Stomach (tissue), 9 donors: ENCODE results near the gene CAMK2N1. TPM values are rescaled to one million over a fixed set of nuclear protein-coding genes. Genes with fewer than 3 reads are reported as not detected.

ENCODE experiments used
- DNase-seq, 2 donors: peaks; one replicate each; pipeline versions ENCODE4 v3.0.0 to v3.0.0-alpha.2; 2013 to 2019
- H3K27ac ChIP-seq, 5 donors: fragments of 200-600 bp in 4 of 5; sonication (generic) in 4 of 5; one replicate each; pipeline ENCODE4 v1.5.1; 2013 to 2019; ENCODE audit warnings: mild to moderate bottlenecking in 1 of 5, moderate library complexity in 1 of 5
- H3K27me3 ChIP-seq, 3 donors: fragments of 200-600 bp; sonication (generic); one replicate each; pipeline ENCODE4 v1.5.1; 2017 to 2019; ENCODE audit warnings: mixed run types in 1 of 3
- H3K36me3 ChIP-seq, 4 donors: fragments of 200-600 bp; sonication (generic); 1 replicate in 3 of 4; 2 replicates in 1 of 4; pipeline ENCODE4 v1.5.1; 2016 to 2019
- H3K4me1 ChIP-seq, 4 donors: fragments of 200-600 bp; sonication (generic); one replicate each; pipeline ENCODE4 v1.5.1; 2016 to 2019
- H3K4me3 ChIP-seq, 4 donors: fragments of 200-600 bp; sonication (generic) in 3 of 4; one replicate each; pipeline ENCODE4 v1.5.1; 2016 to 2019; ENCODE audit warnings: mild to moderate bottlenecking in 1 of 4
- H3K9me3 ChIP-seq, 4 donors: fragments of 200-600 bp; sonication (generic); one replicate each; pipeline ENCODE4 v1.5.1; 2016 to 2019
- EP300 ChIP-seq: sonication (generic); formaldehyde crosslinking; IDR thresholded peaks from one replicate; pipeline ENCODE4 v1.6.1; 2017; ENCODE audit warnings: antibody characterized with exemption
- POLR2A ChIP-seq, 4 donors: fragments of 450-650 bp; IDR thresholded peaks; one replicate each; pipeline ENCODE4 v1.6.1; 2016; ENCODE audit warnings: antibody characterized with exemption in 4 of 4, control low read depth in 2 of 4, mild to moderate bottlenecking in 1 of 4, moderate library complexity in 1 of 4
- POLR2AphosphoS5 ChIP-seq, 3 donors: sonication (generic); formaldehyde crosslinking; IDR thresholded peaks; one replicate each; pipeline ENCODE4 v1.6.1; 2016; ENCODE audit warnings: antibody characterized with exemption in 3 of 3
- WGBS, 5 donors: extraction: QIAGEN DNeasy Blood & Tissue Kit in 3 of 5; methylation state at CpG; one replicate each; pipeline versions ENCODE4 v1.1.5 to v1.1.7; 2013 to 2018; 5-methylcytosine and 5-hydroxymethylcytosine counted together
- intact Hi-C: fragments of 100-400 bp; cut with DNase I; formaldehyde crosslinking; loops from one replicate; pipeline ENCODE4 v1.15.1; 2023; ENCODE audit warnings: low total_unique reads
- polyA plus RNA-seq, 3 donors: library from polyadenylated mRNA; stranded (reverse); fragments of 200-250 nt; gene quantifications; one replicate each; pipeline ENCODE4 v1.2.3, GENCODE V29; 2013
- total RNA-seq, 5 donors: library from RNA; depleted of rRNA; stranded (reverse); fragments of >200 nt; gene quantifications; one replicate each; pipeline versions ENCODE4 v1.1.0 to v1.2.3, GENCODE V29; 2014 to 2016
- TF ChIP-seq, protein P1 (sequence below), 7 experiments: fragments of 450-650 bp in 4 of 7; fragments of 200-600 bp in 3 of 7; sonication (generic) in 3 of 7; IDR thresholded peaks; one replicate each; pipeline ENCODE4 v1.5.1; 2016 to 2019; ENCODE audit warnings: antibody characterized with exemption in 7 of 7, control low read depth in 2 of 7, mild to moderate bottlenecking in 1 of 7
- donor health status: healthy with polysubstance abuse.
- donor health status: Bipolar disorder and iron deficiency.
- donor health status: healthy.

Gene CAMK2N1
- total and polyA plus RNA-seq, 8 donors, result 8.2 to 195 (median 12.9) TPM

DNA sequence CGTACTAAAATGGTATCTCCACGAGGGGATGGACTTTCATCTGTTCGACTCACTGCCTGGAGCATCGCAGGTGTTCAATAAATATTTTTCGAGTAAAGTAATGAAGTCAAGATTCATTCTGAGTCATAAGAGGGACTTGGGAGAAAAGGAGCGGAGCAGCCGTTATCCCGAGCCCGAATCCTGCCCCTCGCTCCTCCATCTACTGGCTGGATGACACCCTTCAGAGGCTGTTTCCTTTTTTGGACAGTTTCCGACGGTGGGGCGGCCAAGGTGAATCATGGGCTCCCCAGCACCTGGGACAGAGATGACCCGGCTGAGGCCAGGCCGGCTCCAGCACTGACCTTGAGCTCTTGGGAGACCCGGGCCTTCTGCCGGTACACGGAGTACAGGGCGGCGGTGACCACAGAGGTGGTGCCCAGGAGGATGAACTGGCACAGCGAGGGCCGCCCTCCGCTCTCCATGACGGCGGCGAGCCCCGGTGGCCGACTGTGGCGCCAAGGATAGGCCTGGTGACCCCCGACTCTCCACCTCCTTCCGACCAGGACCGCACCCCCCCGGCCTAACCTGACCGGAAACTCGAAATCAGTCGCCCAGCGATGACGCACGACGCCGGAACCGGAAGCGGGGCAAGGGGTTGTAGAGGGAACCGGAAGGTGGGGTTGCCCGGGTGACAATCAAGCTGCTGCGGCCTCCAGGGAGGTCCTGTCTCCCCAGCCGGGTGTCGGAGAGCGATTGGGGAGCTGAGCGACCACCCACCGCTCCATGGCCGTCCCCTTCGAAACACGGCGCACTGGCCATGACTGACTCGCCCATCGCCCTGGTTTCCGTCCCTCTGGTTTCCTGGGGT lies 21.8 kb upstream of the CAMK2N1 start, which contains the start of gene MUL1:
TSS of gene MUL1 (minus strand) at position 588 of the 847 bp plus-strand sequence. CDS start at position 461, 127 bp downstream.
- TF ChIP-seq POLR2AphosphoS5 (IDR thresholded peaks at IDR 0.05) (peak; percentile 85 to 96 (median 91)), EP300 (no peak), POLR2A (IDR thresholded peaks at IDR 0.05) (peak in 2 of 4 donors; percentile 18 to 40)
- TF ChIP-seq, protein P1, sequence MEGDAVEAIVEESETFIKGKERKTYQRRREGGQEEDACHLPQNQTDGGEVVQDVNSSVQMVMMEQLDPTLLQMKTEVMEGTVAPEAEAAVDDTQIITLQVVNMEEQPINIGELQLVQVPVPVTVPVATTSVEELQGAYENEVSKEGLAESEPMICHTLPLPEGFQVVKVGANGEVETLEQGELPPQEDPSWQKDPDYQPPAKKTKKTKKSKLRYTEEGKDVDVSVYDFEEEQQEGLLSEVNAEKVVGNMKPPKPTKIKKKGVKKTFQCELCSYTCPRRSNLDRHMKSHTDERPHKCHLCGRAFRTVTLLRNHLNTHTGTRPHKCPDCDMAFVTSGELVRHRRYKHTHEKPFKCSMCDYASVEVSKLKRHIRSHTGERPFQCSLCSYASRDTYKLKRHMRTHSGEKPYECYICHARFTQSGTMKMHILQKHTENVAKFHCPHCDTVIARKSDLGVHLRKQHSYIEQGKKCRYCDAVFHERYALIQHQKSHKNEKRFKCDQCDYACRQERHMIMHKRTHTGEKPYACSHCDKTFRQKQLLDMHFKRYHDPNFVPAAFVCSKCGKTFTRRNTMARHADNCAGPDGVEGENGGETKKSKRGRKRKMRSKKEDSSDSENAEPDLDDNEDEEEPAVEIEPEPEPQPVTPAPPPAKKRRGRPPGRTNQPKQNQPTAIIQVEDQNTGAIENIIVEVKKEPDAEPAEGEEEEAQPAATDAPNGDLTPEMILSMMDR (IDR thresholded peaks at IDR 0.05), result peak in 1 of 7 experiments; percentile 18
- peak within 1 kb of the TSS; percentile 87 to 89 (median 88) for H3K27ac ChIP-seq
- DNase-seq, result peak; percentile 96 to 98
- intact Hi-C loops, result no loop called here
- H3K4me3 ChIP-seq, result peak within 1 kb of the TSS; percentile 77 to 93 (median 88)
- 0 to 2% (median 1%) methylated on average over 38 to 58 of the region's 58 CpGs for WGBS, 5 donors
- no peaks in the 10 kb centered on the region for H3K9me3 ChIP-seq
- H3K27me3 ChIP-seq, result peaks cover 0 to 19% (median 0%) of the 10 kb centered on the region in 3 donors
- H3K4me1 ChIP-seq, result peaks cover 14 to 45% (median 34%) of the 10 kb centered on the region in 4 donors
- H3K36me3 ChIP-seq, result peaks cover 0 to 21% (median 18%) of the 10 kb centered on the region in 4 donors

DNA sequence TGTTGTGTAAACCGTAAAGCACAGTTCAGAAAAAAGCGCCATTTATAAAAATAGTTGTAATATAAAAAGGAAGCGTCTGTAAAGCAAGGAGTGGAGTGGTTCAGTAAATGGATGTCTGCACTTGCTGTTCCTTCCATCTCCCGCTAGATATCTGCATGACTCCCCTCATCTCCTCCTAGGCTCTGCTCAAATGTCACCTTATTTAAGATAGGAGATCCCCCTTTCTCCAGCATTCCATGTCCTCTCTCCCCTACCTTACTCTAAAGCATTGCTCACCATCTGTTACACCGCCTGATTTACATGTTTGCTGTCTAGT lies 21.2 kb upstream of the CAMK2N1 start:
- Histone ChIP-seq H3K4me1 (peaks cover 14 to 45% (median 34%) of the 10 kb centered on the region in 4 donors), H3K9me3 (no peaks in the 10 kb centered on the region), H3K36me3 (peaks cover 4 to 27% (median 24%) of the 10 kb centered on the region in 4 donors), H3K4me3 (peak overlapping the region; percentile 77 to 93 (median 88)), H3K27ac (peak overlapping the region; percentile 87 to 89 (median 88)), H3K27me3 (peaks cover 0 to 13% (median 0%) of the 10 kb centered on the region in 3 donors)
- 27 to 45% (median 30%) methylated on average over 5 of the region's 5 CpGs for WGBS, 5 donors
- intact Hi-C loops, result no loop called here
- TF ChIP-seq POLR2A (IDR thresholded peaks at IDR 0.05) (no peak), EP300 (no peak), POLR2AphosphoS5 (IDR thresholded peaks at IDR 0.05) (no peak)
- TF ChIP-seq, protein P1 (IDR thresholded peaks at IDR 0.05), result no peak
- no peak for DNase-seq

GRCh38 chr1:20505488-20505887 lies 19.5 kb upstream of the CAMK2N1 start:
- DNase-seq, result no peak
- H3K27me3 ChIP-seq, result no peaks in the 10 kb centered on the region
- no peak overlapping the region for H3K4me3 ChIP-seq
- H3K4me1 ChIP-seq, result peaks cover 14 to 45% (median 34%) of the 10 kb centered on the region in 4 donors
- no peaks in the 10 kb centered on the region for H3K9me3 ChIP-seq
- H3K36me3 ChIP-seq, result peaks cover 22 to 44% (median 41%) of the 10 kb centered on the region in 4 donors
- whole genome bisulfite sequencing, 5 donors, result 96 to 100% (median 100%) methylated on average over 1 of the region's 1 CpG
- intact Hi-C loops, result no loop called here
- TF ChIP-seq, protein P1 (IDR thresholded peaks at IDR 0.05), result no peak
- TF ChIP-seq EP300, result no peak
- TF ChIP-seq POLR2AphosphoS5 (IDR thresholded peaks at IDR 0.05), result no peak
- no peak overlapping the region for H3K27ac ChIP-seq

DNA sequence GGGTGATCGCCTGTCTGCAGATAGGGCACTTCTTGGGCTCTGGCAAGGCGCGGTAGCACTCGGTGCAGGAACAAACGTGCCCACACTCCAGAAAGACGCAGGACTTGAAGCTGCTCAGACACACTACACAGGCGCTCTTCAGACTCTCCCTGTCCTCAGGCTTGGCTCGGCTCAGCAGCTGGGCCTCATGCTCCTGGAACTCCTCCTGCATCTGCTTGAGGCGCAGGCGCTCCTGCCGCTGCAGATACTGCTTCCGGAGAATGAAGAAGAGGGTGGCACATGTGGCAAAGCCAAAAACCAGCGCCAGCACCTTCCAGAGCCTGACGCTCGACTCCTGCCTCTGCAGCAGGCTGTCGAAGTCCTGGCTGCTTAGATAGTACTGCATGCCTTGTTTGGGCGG lies 14.7 kb upstream of the CAMK2N1 start:
- Histone ChIP-seq H3K4me3 (no peak overlapping the region), H3K36me3 (peaks cover 41 to 81% (median 80%) of the 10 kb centered on the region in 4 donors), H3K27ac (no peak overlapping the region), H3K27me3 (no peaks in the 10 kb centered on the region), H3K9me3 (no peaks in the 10 kb centered on the region), H3K4me1 (peaks cover 0 to 26% (median 14%) of the 10 kb centered on the region in 4 donors)
- TF ChIP-seq, protein P1 (IDR thresholded peaks at IDR 0.05), result no peak
- TF ChIP-seq POLR2A (IDR thresholded peaks at IDR 0.05) (no peak), EP300 (no peak), POLR2AphosphoS5 (IDR thresholded peaks at IDR 0.05) (no peak)
- 89 to 94% (median 92%) methylated on average over 9 to 17 of the region's 17 CpGs for WGBS, 5 donors
- DNase-seq, result no peak
- intact Hi-C loops, result no loop called here
